ENCODE measurements around the gene AFF4.

DNA sequence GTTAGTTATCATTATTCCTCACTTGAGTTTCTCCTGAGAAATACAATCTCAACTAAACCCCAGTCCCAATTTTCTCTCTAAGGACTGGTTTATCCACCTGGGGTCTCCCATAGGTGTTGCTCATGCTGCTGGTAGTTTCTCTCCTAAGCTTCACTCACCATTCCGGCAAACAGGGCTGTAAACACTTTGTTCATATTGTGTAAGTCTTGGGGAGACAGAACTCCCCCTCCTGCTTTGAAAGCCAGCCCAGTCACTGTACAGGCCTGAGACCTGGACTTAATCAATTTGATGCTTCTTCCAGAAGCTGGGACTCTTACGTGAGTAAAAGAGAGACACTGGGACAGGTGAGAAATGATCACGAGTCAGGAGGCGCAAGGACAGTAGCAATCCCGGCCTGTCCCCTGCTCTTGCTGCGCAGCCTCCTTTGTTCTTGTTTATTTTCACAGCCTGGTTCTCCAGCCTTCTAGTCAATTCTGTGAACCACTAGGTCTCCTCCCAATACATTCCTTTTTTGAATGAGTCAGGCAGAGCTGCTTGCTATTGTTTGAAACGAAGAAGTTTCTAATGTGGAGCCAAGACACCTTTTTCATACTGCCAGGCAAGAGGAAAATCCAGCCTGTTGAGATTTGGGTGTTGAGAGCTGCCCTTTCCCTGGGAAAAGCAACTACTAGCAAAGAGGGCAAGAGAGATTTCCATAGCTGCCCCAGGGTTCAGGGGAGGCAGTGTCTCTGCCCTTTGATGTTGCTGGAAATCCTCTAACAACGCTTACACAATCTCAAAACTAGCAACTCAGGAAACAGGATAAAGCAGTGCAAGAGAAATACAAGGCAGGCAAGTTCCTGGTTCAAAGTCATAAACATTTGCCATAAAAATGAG lies 123.8 kb downstream of the AFF4 start:
- TF ChIP-seq CTCF (IDR thresholded peaks at IDR 0.05; ENCODE audit: low read depth, low read length) (no peak), POLR2A (IDR thresholded peaks at IDR 0.05; ENCODE audit: extremely low read depth, insufficient read length) (no peak), MAX (IDR thresholded peaks at IDR 0.05; ENCODE audit: low read depth, low read length) (no peak)
